Testis (tissue), 3 donors: Measurements from ENCODE around the gene CGB5. TPM values are rescaled to one million over a fixed set of nuclear protein-coding genes. Genes with fewer than 3 reads are reported as not detected.

ENCODE experiments used
- DNase-seq: peaks from one replicate; pipeline ENCODE4 v3.0.0-alpha.2; 2019
- H3K27ac ChIP-seq, 2 donors: fragments of 200-600 bp; sonication (generic); one replicate each; pipeline ENCODE4 v1.5.1; 2019
- H3K27me3 ChIP-seq: fragments of 200-600 bp; sonication (generic); one replicate; pipeline ENCODE4 v1.5.1; 2019
- H3K36me3 ChIP-seq: fragments of 200-600 bp; sonication (generic); one replicate; pipeline ENCODE4 v1.5.1; 2017; ENCODE audit warnings: low read depth; ENCODE audit errors: missing control alignments
- H3K4me1 ChIP-seq: fragments of 200-600 bp; sonication (generic); one replicate; pipeline ENCODE4 v1.5.1; 2019
- H3K4me3 ChIP-seq, 2 donors: fragments of 200-600 bp; sonication (generic); one replicate each; pipeline ENCODE4 v1.5.1; 2017 to 2019
- H3K9me3 ChIP-seq: fragments of 200-600 bp; sonication (generic); one replicate; pipeline ENCODE4 v1.5.1; 2017
- CTCF ChIP-seq, 3 experiments: fragments of 450-650 bp in 2 of 3; fragments of 200-600 bp in 1 of 3; sonication (generic) in 1 of 3; IDR thresholded peaks; one replicate each; pipeline ENCODE4 v1.5.1; 2016 to 2019; ENCODE audit warnings: antibody characterized with exemption in 3 of 3, mild to moderate bottlenecking in 2 of 3, moderate library complexity in 1 of 3
- POLR2A ChIP-seq: fragments of 450-650 bp; IDR thresholded peaks from one replicate; pipeline ENCODE4 v1.6.1; 2017; ENCODE audit warnings: antibody characterized with exemption, mild to moderate bottlenecking, moderate library complexity
- WGBS, 2 donors: methylation state at CpG; one replicate each; pipeline ENCODE4 v1.1.5; 2018; 5-methylcytosine and 5-hydroxymethylcytosine counted together
- intact Hi-C: fragments of 100-400 bp; cut with DNase I; formaldehyde crosslinking; loops from one replicate; pipeline ENCODE4 v1.15.1; 2023; ENCODE audit warnings: low total_unique reads
- polyA plus RNA-seq: library from polyadenylated mRNA; stranded (reverse); fragments of 350-450 nt; fragmentation: Illumina TruSeq; extraction: RNeasy Lipid Tissue Mini Kit (QIAGEN cat#74804); gene quantifications from one replicate; pipeline ENCODE4 v1.2.3, GENCODE V29; 2014; ENCODE audit warnings: low read depth, low replicate concordance; ENCODE audit not compliant: insufficient read depth
- total RNA-seq, 2 donors: library from RNA; depleted of rRNA; stranded (reverse); fragments of >200 nt; gene quantifications; one replicate each; pipeline ENCODE4 v1.2.3, GENCODE V29; 2016

The CGB5 gene
- total and polyA plus RNA-seq, 3 donors from 2014 or later = 2.4 TPM; not detected in 2

- intact Hi-C loops = no loop called here
- no peak for TF ChIP-seq CTCF (IDR thresholded peaks at IDR 0.05)
- no peak for TF ChIP-seq POLR2A
- no peak for DNase-seq
- Histone ChIP-seq H3K4me3 (peak overlapping the region; percentile 72 to 99), H3K4me1 (peaks cover 36% of the 10 kb centered on the region), H3K36me3 (no peaks in the 10 kb centered on the region), H3K9me3 (no peaks in the 10 kb centered on the region), H3K27ac (peak overlapping the region; percentile 71 to 87), H3K27me3 (no peaks in the 10 kb centered on the region)
- WGBS, 2 donors = 51 to 55% methylated on average over 26 of the region's 26 CpGs
These were observed 40.8 kb downstream of the CGB5 start for GRCh38 chr19:49084206-49085019.

- Histone ChIP-seq H3K4me3 (peak within 1 kb of the TSS; percentile 72 to 99), H3K36me3 (no peaks in the 10 kb centered on the region), H3K27ac (peak within 1 kb of the TSS; percentile 71 to 87), H3K9me3 (no peaks in the 10 kb centered on the region), H3K27me3 (no peaks in the 10 kb centered on the region), H3K4me1 (peaks cover 36% of the 10 kb centered on the region)
- 0 to 1% methylated on average over 52 to 85 of the region's 89 CpGs for WGBS, 2 donors
- intact Hi-C loops = no loop called here
- DNase-seq = peak; percentile 98
- TF ChIP-seq CTCF (IDR thresholded peaks at IDR 0.05) (peak in 1 of 3 experiments; percentile 1), POLR2A (peak; percentile 64)
These were observed 41.6 kb downstream of the CGB5 start, which contains the start of gene SNRNP70 for GRCh38 chr19:49085020-49085867. TSS of gene SNRNP70 (plus strand) at chr19:49085451. CDS start at chr19:49086415, 964 bp downstream.

- Histone ChIP-seq H3K4me3 (peak overlapping the region; percentile 72 to 99), H3K9me3 (no peaks in the 10 kb centered on the region), H3K27me3 (no peaks in the 10 kb centered on the region), H3K4me1 (peaks cover 31% of the 10 kb centered on the region), H3K36me3 (no peaks in the 10 kb centered on the region), H3K27ac (peak overlapping the region; percentile 71 to 87)
- WGBS, 2 donors = 0% methylated on average over 14 of the region's 14 CpGs
- DNase-seq = no peak
- TF ChIP-seq POLR2A (no peak), CTCF (IDR thresholded peaks at IDR 0.05) (no peak)
- intact Hi-C loops = no loop called here
These were observed 42.2 kb downstream of the CGB5 start for GRCh38 chr19:49085868-49086232.

GRCh38 chr19:49086296-49086695, 42.6 kb downstream of the CGB5 start:
- Histone ChIP-seq H3K27me3 (no peaks in the 10 kb centered on the region), H3K9me3 (no peaks in the 10 kb centered on the region), H3K36me3 (no peaks in the 10 kb centered on the region), H3K4me3 (peak overlapping the region; percentile 72 to 99), H3K4me1 (peaks cover 28% of the 10 kb centered on the region), H3K27ac (peak overlapping the region; percentile 71 to 87)
- no peak for DNase-seq
- intact Hi-C loops = no loop called here
- no peak for TF ChIP-seq CTCF (IDR thresholded peaks at IDR 0.05)
- no peak for TF ChIP-seq POLR2A
- WGBS, 2 donors = 15 to 18% methylated on average over 11 of the region's 11 CpGs
